Nephron progenitor cell (in vitro differentiated cells): ENCODE data around the gene CCN5.

Source experiments
- DNase-seq: peaks from one replicate; pipeline ENCODE4 v3.0.0; 2021
- H3K27ac Mint-ChIP-seq: 2 replicates; pipeline ENCODE4 v1.8.0; 2021; ENCODE audit warnings: mild to moderate bottlenecking, moderate library complexity, mixed read lengths
- H3K27me3 Mint-ChIP-seq: 2 replicates; pipeline ENCODE4 v1.8.0; 2021; ENCODE audit warnings: mild to moderate bottlenecking, low read depth, mixed read lengths; ENCODE audit not compliant: poor library complexity
- H3K36me3 Mint-ChIP-seq: 2 replicates; pipeline ENCODE4 v1.8.0; 2021; ENCODE audit warnings: low read depth, mixed read lengths
- H3K4me1 Mint-ChIP-seq: 2 replicates; pipeline ENCODE4 v1.8.0; 2021; ENCODE audit warnings: mixed read lengths
- H3K4me3 Mint-ChIP-seq: 2 replicates; pipeline ENCODE4 v1.8.0; 2021; ENCODE audit warnings: mild to moderate bottlenecking, moderate library complexity, mixed read lengths
- H3K9me3 Mint-ChIP-seq: 2 replicates; pipeline ENCODE4 v1.8.0; 2021; ENCODE audit warnings: mild to moderate bottlenecking, moderate library complexity, mixed read lengths
- TF ChIP-seq, protein P1 (sequence below): fragments of 200-600 bp; sonication (generic); IDR thresholded peaks from 2 replicates; pipeline ENCODE4 v1.5.0; 2021; ENCODE audit warnings: antibody characterized with exemption

CCN5 gene

GRCh38 chr20:44745122-44745597 lies 30.0 kb downstream of the CCN5 start:
- TF ChIP-seq, protein P1, sequence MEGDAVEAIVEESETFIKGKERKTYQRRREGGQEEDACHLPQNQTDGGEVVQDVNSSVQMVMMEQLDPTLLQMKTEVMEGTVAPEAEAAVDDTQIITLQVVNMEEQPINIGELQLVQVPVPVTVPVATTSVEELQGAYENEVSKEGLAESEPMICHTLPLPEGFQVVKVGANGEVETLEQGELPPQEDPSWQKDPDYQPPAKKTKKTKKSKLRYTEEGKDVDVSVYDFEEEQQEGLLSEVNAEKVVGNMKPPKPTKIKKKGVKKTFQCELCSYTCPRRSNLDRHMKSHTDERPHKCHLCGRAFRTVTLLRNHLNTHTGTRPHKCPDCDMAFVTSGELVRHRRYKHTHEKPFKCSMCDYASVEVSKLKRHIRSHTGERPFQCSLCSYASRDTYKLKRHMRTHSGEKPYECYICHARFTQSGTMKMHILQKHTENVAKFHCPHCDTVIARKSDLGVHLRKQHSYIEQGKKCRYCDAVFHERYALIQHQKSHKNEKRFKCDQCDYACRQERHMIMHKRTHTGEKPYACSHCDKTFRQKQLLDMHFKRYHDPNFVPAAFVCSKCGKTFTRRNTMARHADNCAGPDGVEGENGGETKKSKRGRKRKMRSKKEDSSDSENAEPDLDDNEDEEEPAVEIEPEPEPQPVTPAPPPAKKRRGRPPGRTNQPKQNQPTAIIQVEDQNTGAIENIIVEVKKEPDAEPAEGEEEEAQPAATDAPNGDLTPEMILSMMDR: no peak
- peaks cover 29% of the 10 kb centered on the region for H3K4me1 Mint-ChIP-seq
- no peak overlapping the region for H3K27ac Mint-ChIP-seq
- peaks cover 64% of the 10 kb centered on the region for H3K27me3 Mint-ChIP-seq
- H3K4me3 Mint-ChIP-seq: peak overlapping the region; percentile 80
- H3K36me3 Mint-ChIP-seq: no peaks in the 10 kb centered on the region
- H3K9me3 Mint-ChIP-seq: no peaks in the 10 kb centered on the region
- no peak for DNase-seq

GRCh38 chr20:44745598-44746366 lies 30.6 kb downstream of the CCN5 start, which contains the start of gene KCNK15:
Gene KCNK15, plus strand, starts transcription at chr20:44745865. Its CDS starts 46 bp downstream, at chr20:44745911.
- TF ChIP-seq, protein P1: no peak
- no peaks in the 10 kb centered on the region for H3K36me3 Mint-ChIP-seq
- peak within 1 kb of the TSS; percentile 80 for H3K4me3 Mint-ChIP-seq
- H3K27me3 Mint-ChIP-seq: peaks cover 64% of the 10 kb centered on the region
- no peak within 1 kb of the TSS for H3K27ac Mint-ChIP-seq
- DNase-seq: peak; percentile 62
- H3K4me1 Mint-ChIP-seq: peaks cover 29% of the 10 kb centered on the region
- H3K9me3 Mint-ChIP-seq: no peaks in the 10 kb centered on the region

- peak overlapping the region; percentile 78 for H3K4me3 Mint-ChIP-seq
- DNase-seq: no peak
- no peak overlapping the region for H3K27ac Mint-ChIP-seq
- TF ChIP-seq, protein P1: no peak
- no peaks in the 10 kb centered on the region for H3K9me3 Mint-ChIP-seq
- H3K27me3 Mint-ChIP-seq: peaks cover 59% of the 10 kb centered on the region
- H3K4me1 Mint-ChIP-seq: peaks cover 29% of the 10 kb centered on the region
- H3K36me3 Mint-ChIP-seq: no peaks in the 10 kb centered on the region
Observed at GRCh38 chr20:44746367-44747165, 31.4 kb downstream of the CCN5 start.

DNA sequence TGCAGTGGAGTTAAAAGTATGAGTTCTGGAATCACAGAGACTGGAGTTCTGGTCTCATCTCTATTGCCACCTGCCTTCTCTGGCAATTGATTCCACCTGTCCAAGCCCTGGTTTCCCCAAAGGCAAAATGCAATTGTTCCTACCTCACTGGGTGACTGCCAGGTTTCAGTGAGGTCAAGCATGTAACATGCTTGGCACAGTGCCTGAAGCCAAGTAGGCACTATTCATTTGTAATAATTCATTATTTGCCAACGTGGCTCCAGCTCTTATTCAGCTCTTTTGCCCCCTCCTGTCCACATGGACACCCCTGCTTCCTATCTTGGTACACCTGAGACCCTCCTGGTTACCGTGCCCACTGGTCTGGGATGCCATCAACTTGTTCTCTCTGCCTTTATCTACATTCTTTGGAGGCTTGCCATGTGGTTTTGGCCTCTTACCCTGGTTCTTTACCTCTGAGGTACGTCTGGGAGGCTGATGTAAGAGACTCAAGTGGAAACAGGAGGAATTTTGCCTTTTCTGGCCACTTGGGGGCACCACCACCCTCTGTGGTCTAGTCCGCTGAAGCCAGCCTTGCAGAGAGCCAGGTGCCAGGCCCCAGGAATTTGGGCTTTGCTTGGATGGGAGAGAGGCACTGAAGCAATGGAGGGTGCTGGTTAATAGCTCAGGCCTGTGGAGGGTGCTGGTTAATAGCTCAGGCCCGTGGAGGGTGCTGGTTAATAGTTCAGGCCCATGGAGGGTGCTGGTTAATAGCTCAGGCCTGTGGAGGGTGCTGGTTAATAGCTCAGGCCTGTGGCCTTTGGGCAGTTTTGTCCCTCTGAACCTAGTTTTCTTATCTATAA lies 32.2 kb downstream of the CCN5 start:
- H3K4me1 Mint-ChIP-seq: peaks cover 25% of the 10 kb centered on the region
- peak; percentile 84 for DNase-seq
- no peaks in the 10 kb centered on the region for H3K9me3 Mint-ChIP-seq
- peaks cover 53% of the 10 kb centered on the region for H3K27me3 Mint-ChIP-seq
- H3K4me3 Mint-ChIP-seq: peak overlapping the region; percentile 74
- H3K27ac Mint-ChIP-seq: no peak overlapping the region
- TF ChIP-seq, protein P1: peak; percentile 61
- no peaks in the 10 kb centered on the region for H3K36me3 Mint-ChIP-seq

DNA sequence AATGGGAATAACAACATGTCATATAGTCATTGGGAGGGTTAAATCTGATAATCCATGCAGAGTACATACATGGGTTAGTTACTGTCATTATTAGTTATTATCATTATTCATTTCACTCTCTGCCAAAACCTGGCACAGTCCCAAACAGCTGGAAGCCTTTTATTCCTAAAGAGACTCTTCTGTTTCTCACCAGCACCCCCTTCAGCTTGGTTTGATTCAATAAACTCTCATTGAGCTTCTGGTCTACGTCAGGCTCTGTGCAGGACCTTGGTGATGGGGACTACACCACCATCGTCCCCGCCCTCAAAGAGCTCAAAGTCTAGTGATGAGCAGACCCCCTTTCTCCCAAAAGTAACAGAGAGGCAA lies 32.8 kb downstream of the CCN5 start:
- H3K36me3 Mint-ChIP-seq: no peaks in the 10 kb centered on the region
- H3K27ac Mint-ChIP-seq: no peak overlapping the region
- no peak for DNase-seq
- H3K4me1 Mint-ChIP-seq: peaks cover 21% of the 10 kb centered on the region
- TF ChIP-seq, protein P1: no peak
- H3K27me3 Mint-ChIP-seq: peaks cover 48% of the 10 kb centered on the region
- H3K4me3 Mint-ChIP-seq: no peak overlapping the region
- H3K9me3 Mint-ChIP-seq: no peaks in the 10 kb centered on the region
